GM21619 (cell line): ENCODE measurements around the gene CACNG5.
"Not testable (repeated sequence)": the region's sequence is repeated elsewhere in the genome, so short reads cannot be mapped to it uniquely, and the experiment has no call there.

ENCODE experiments used
- ATAC-seq: cut with Tn5 transposase; IDR thresholded peaks from one replicate; pipeline ENCODE4 v1.9.1; 2021; ENCODE audit not compliant: unreplicated experiment

Gene CACNG5

DNA sequence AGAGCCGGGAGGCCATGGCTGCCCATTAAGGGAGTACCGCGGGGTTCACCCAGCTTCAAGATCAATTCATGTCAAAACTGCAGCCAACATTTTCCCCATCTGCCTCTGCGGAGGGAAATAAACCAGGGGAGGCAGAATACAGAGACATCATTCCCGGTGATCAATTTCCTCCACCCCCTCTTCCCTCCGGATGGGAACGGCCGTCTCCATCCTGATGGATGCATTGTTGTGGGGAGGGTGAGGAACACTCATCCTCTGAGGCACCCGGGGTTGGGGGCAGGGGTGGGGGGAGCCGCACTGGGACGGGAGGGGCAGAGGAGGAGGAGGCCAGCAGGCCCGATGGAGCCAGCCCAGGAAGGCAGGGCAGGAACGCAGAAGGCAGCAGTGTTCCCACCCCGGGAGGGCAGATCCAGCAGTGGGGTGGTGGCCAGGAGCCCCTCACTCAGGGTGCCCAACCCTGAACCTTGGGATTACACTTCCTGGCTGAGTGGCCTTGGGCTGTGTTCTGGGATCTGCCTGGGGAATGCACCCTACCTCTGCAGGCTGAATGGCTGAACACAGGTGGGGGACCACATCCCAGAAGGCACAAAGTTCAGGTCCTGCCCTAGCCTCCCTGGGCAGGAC is 14.2 kb downstream of the CACNG5 start:
- ATAC-seq = no peak

GRCh38 chr17:66849851-66850580 is 15.1 kb downstream of the CACNG5 start:
- ATAC-seq = no peak

DNA sequence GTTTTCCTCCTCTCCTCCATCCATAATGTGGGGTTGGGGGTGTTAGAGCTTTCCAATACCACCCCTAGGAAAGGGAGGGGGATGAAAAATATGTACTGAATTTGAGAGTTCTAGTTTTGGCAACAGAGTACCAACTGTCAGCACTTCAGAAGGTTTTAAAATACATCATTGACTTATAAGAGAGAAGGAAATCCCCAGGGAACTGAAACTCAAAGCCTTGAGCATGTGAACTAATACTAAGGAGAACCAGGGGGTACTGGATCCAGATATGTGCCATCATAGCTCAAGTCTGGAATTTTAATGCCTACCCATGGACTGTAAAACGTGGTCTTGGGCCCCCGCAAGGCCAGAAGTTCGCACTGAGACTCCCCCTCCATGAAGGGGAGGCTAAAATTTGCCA is 15.8 kb downstream of the CACNG5 start:
- ATAC-seq = no peak

GRCh38 chr17:66855204-66855603 is 20.3 kb downstream of the CACNG5 start:
- ATAC-seq = no peak

DNA sequence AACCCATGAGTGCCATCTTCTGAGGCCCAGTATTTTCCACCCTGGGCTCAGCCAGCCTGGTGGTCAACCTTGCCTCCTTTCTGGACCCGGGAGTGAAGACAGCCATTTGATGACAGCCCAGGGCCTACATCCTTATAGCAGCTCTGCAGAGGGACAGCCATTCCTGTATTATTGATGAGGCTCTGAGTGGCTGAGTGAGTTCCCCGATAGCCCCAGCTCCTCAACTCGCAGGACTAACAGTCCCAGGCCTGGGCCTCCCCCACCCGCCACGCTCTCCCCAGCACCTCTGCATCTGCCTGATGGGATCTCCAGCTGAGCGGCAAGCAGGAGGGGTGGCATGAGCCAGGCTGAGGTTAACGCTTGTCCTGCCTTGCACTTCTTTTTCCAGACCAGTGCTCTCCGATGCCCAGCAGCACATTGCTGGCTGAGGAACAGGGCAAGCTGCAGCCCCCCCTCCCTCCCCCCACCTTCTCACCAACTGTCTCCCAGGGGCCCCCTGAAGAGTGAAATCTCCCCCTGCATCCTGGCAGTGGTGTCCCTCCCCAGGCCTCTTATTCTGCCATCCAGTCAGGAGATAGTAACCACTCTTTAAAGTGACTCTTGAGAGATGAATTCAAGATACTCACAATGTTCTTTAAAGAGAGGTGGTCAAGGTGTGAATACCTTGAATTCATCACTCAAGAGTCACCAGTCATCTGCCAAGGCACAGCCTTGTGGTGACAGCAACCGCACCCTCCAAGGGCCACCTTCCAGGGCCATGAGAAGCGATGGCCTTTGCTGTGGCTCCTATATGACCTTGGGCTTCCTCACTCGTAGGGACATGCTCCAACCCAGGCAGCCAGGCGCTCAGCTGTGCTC is 23.5 kb downstream of the CACNG5 start:
- no peak for ATAC-seq

DNA sequence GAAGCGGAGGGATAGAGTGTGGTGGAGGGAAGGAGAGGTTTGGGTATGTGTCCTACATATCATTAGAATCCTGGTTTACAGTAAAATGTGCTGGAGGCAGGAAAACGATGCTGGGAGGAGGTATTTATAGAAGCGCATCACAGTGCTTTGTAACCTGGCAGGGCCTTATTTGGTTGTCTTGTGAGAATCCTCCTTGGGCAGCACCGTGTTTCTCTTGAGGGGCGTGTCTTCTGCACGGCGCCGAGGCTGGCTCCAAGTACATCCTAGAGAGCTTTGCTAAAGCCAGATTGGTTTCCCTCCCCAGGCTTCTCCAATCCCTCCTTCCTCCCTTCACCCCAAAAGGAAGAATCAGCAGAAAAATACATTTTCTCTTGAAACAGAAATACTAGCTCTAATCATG is 24.4 kb downstream of the CACNG5 start:
- ATAC-seq = no peak

- ATAC-seq = no peak
Observed at GRCh38 chr17:66860204-66860603, 25.3 kb downstream of the CACNG5 start.

DNA sequence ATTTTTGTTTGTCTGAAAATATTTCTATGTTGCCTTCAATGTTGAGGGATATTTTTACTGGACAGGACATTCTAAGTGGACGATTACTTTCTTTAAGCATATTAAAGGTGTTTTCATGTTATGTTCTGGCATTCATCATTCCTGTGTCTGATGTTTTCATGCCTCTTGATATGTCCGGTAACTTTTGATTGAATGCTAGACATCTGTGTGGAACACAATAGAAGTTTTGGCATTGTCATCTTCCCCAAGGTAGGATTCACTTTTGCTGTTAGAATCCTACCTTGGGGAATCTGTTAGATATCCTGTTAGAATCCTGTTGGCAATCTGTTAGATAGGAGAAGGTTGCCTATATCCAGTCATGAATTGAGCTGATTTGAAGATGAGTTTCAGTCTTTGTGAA is 28.9 kb downstream of the CACNG5 start:
- ATAC-seq = no peak

- no peak for ATAC-seq
Observed at GRCh38 chr17:66865151-66865550, 30.2 kb downstream of the CACNG5 start.

- no peak for ATAC-seq
Observed at GRCh38 chr17:66873962-66874361, 39.0 kb downstream of the CACNG5 start.

DNA sequence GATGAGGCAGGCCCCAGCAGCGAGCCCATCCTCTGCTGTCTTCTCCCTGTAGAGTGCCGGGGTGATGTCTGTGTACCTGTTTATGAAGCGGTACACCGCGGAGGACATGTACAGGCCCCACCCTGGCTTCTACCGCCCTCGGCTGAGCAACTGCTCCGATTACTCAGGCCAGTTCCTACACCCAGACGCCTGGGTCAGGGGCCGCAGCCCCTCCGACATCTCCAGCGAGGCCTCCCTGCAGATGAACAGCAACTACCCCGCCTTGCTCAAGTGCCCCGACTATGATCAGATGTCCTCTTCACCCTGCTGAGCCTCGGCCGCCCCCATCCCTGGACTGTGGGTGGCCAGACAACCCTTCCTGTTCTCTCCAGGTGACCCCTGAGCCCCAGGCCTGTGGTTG is 50.0 kb downstream of the CACNG5 start:
- ATAC-seq = no peak

GRCh38 chr17:66885417-66885816 is 50.5 kb downstream of the CACNG5 start:
- ATAC-seq = no peak

GRCh38 chr17:66889480-66890230 is 54.7 kb downstream of the CACNG5 start:
- no peak for ATAC-seq

DNA sequence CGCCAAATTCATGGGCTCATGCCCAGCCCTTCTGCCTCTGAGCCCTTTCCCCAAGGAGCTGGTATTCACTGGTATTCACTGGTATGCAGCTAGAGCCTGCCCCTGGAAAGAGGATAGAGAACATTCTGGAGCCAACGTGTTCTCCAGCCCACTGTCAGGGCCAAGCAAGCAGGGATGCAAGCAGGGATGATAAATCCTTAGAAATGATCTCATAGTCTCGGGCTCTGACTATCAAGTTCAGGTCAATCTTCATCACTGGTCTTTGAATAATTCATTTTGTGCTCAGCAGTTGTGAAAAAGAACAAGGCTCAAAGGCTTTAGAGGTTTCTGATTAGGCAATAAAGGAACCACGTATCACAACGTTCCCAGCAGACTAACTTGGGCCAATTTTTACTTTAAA is 57.3 kb downstream of the CACNG5 start:
- ATAC-seq = no peak

- ATAC-seq = no peak
Observed at GRCh38 chr17:66893382-66893781, 58.5 kb downstream of the CACNG5 start.

DNA sequence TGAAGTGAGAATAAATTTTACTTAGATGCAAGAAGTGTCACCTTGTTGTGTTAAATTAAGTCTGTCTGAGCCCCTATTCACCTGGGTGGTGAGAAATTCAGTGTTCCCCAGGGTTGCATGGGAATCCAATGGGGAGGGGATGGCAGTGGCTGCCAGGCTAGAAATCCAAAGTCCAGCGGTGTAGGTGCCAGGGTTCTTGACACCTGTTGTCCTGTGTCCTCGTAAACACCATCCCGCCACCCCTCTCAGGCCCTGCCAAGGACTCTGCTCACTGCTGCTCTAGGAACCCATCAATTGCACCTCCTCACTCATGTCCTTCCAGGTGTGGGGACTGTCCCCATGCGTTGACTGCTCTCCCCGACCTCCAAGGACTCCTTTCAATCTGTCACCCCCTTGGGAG is 58.9 kb downstream of the CACNG5 start:
- no peak for ATAC-seq

- no peak for ATAC-seq
Observed at GRCh38 chr17:66897141-66897540, 62.2 kb downstream of the CACNG5 start.

DNA sequence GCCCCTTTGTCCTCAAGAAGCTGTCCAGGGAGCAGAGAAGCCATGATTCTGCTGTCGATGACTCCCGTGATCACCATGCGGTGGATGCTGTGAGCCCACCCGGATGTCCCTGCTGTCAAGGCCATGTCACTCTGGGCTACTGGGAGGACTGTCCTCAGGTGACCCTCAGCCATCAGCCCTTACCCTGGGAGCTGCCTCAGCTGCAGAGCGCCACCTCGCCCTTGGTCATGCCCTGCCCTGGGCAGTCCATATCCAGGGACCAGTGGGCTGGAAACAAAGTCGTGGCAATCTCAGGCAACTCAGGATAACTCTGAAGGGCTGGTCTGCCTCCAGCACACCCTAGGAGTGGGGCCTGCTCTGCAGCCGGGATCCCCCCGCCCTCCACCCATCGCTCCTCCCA is 63.6 kb downstream of the CACNG5 start:
- no peak for ATAC-seq

- ATAC-seq = no peak
Observed at GRCh38 chr17:66900126-66901010, 65.5 kb downstream of the CACNG5 start.

DNA sequence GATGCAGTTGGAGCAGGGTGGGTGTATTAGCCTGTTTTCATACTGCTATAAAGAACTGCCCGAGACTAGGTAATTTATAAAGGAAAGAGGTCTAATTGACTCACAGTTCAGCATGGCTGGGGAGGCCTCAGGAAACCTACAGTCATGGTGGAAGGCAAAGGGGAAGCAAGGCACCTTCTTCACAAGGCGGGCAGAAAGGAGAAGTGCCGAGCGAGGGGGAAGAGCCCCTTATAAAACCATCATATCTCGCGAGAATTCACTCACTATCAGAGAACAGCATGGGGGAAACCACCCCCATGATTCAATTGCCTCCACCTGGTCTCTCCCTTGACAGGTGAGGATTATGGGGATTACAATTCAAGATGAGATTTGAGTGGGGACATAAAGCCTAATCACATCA is 68.4 kb downstream of the CACNG5 start:
- not testable (repeated sequence) for ATAC-seq
